Liver (tissue), 3 donors: ENCODE data around the gene ADGRF1.

Source experiments
- EGR1 ChIP-seq, 2 donors: IDR thresholded peaks; 2 replicates each; pipeline ENCODE4 v1.6.1; 2016 to 2018; ENCODE audit warnings: antibody characterized with exemption in 2 of 2, low read depth in 2 of 2
- GABPA ChIP-seq, 2 donors: IDR thresholded peaks in 1 of 2; conservative IDR thresholded peaks in 1 of 2; 2 replicates each; pipeline ENCODE4 v1.6.1; 2016; ENCODE audit warnings: antibody characterized with exemption in 2 of 2, mild to moderate bottlenecking in 1 of 2, moderate library complexity in 1 of 2
- HNF4G ChIP-seq: IDR thresholded peaks from 2 replicates; pipeline ENCODE4 v1.6.1; 2016; ENCODE audit warnings: antibody characterized with exemption
- JUND ChIP-seq, 2 donors: IDR thresholded peaks; 2 replicates each; pipeline ENCODE4 v1.6.1; 2016; ENCODE audit warnings: antibody characterized with exemption in 2 of 2
- MAX ChIP-seq: IDR thresholded peaks from 2 replicates; pipeline ENCODE4 v1.6.1; 2016; ENCODE audit warnings: antibody characterized with exemption
- RAD21 ChIP-seq, 2 donors: IDR thresholded peaks; 2 replicates each; pipeline ENCODE4 v1.6.1; 2016; ENCODE audit warnings: antibody characterized with exemption in 2 of 2, mild to moderate bottlenecking in 2 of 2
- RXRA ChIP-seq, 2 donors: IDR thresholded peaks; 2 replicates each; pipeline ENCODE4 v1.6.1; 2017 to 2018; ENCODE audit warnings: antibody characterized with exemption in 2 of 2, mild to moderate bottlenecking in 1 of 2
- SP1 ChIP-seq: IDR thresholded peaks from 2 replicates; pipeline ENCODE4 v1.6.1; 2018; ENCODE audit warnings: antibody characterized with exemption, mild to moderate bottlenecking
- TAF1 ChIP-seq: conservative IDR thresholded peaks from 2 replicates; pipeline ENCODE4 v1.6.1; 2016; ENCODE audit warnings: antibody characterized with exemption, mild to moderate bottlenecking
- YY1 ChIP-seq: IDR thresholded peaks from 2 replicates; pipeline ENCODE4 v1.6.1; 2016; ENCODE audit warnings: antibody characterized with exemption, mild to moderate bottlenecking
- TF ChIP-seq, protein P1 (sequence below): fragments of 150-350 bp; IDR thresholded peaks from 2 replicates; pipeline ENCODE4 v1.5.1; 2017; ENCODE audit warnings: improper control_type of control experiment, low read depth, low read length; ENCODE audit not compliant: missing input control
- TF ChIP-seq, protein P2 (sequence below): IDR thresholded peaks from 2 replicates; pipeline ENCODE4 v1.6.1; 2016; ENCODE audit warnings: antibody characterized with exemption, mild to moderate bottlenecking
- TF ChIP-seq, protein P3 (sequence below): IDR thresholded peaks from 2 replicates; pipeline ENCODE4 v1.6.1; 2016; ENCODE audit warnings: antibody characterized with exemption
- TF ChIP-seq, protein P4 (sequence below): IDR thresholded peaks from 2 replicates; pipeline ENCODE4 v1.6.1; 2016; ENCODE audit warnings: antibody characterized with exemption
- donor health status: healthy.
- donor health status: healthy.

- no peak for TF ChIP-seq GABPA (IDR thresholded peaks at IDR 0.05 in 1 of 2, conservative IDR thresholded peaks at IDR 0.05 in 1 of 2)
- TF ChIP-seq MAX, result no peak
- TF ChIP-seq, protein P1, sequence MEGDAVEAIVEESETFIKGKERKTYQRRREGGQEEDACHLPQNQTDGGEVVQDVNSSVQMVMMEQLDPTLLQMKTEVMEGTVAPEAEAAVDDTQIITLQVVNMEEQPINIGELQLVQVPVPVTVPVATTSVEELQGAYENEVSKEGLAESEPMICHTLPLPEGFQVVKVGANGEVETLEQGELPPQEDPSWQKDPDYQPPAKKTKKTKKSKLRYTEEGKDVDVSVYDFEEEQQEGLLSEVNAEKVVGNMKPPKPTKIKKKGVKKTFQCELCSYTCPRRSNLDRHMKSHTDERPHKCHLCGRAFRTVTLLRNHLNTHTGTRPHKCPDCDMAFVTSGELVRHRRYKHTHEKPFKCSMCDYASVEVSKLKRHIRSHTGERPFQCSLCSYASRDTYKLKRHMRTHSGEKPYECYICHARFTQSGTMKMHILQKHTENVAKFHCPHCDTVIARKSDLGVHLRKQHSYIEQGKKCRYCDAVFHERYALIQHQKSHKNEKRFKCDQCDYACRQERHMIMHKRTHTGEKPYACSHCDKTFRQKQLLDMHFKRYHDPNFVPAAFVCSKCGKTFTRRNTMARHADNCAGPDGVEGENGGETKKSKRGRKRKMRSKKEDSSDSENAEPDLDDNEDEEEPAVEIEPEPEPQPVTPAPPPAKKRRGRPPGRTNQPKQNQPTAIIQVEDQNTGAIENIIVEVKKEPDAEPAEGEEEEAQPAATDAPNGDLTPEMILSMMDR, result no peak
- TF ChIP-seq EGR1 (IDR thresholded peaks at IDR 0.05; ENCODE audit: low read depth in 2 of 2), result no peak
- TF ChIP-seq, protein P2, sequence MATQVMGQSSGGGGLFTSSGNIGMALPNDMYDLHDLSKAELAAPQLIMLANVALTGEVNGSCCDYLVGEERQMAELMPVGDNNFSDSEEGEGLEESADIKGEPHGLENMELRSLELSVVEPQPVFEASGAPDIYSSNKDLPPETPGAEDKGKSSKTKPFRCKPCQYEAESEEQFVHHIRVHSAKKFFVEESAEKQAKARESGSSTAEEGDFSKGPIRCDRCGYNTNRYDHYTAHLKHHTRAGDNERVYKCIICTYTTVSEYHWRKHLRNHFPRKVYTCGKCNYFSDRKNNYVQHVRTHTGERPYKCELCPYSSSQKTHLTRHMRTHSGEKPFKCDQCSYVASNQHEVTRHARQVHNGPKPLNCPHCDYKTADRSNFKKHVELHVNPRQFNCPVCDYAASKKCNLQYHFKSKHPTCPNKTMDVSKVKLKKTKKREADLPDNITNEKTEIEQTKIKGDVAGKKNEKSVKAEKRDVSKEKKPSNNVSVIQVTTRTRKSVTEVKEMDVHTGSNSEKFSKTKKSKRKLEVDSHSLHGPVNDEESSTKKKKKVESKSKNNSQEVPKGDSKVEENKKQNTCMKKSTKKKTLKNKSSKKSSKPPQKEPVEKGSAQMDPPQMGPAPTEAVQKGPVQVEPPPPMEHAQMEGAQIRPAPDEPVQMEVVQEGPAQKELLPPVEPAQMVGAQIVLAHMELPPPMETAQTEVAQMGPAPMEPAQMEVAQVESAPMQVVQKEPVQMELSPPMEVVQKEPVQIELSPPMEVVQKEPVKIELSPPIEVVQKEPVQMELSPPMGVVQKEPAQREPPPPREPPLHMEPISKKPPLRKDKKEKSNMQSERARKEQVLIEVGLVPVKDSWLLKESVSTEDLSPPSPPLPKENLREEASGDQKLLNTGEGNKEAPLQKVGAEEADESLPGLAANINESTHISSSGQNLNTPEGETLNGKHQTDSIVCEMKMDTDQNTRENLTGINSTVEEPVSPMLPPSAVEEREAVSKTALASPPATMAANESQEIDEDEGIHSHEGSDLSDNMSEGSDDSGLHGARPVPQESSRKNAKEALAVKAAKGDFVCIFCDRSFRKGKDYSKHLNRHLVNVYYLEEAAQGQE, result no peak
- TF ChIP-seq, protein P3, sequence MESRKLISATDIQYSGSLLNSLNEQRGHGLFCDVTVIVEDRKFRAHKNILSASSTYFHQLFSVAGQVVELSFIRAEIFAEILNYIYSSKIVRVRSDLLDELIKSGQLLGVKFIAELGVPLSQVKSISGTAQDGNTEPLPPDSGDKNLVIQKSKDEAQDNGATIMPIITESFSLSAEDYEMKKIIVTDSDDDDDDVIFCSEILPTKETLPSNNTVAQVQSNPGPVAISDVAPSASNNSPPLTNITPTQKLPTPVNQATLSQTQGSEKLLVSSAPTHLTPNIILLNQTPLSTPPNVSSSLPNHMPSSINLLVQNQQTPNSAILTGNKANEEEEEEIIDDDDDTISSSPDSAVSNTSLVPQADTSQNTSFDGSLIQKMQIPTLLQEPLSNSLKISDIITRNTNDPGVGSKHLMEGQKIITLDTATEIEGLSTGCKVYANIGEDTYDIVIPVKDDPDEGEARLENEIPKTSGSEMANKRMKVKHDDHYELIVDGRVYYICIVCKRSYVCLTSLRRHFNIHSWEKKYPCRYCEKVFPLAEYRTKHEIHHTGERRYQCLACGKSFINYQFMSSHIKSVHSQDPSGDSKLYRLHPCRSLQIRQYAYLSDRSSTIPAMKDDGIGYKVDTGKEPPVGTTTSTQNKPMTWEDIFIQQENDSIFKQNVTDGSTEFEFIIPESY, result no peak
- TF ChIP-seq YY1, result no peak
- no peak for TF ChIP-seq JUND (IDR thresholded peaks at IDR 0.05)
- no peak for TF ChIP-seq SP1
- TF ChIP-seq RAD21 (IDR thresholded peaks at IDR 0.05), result no peak
- TF ChIP-seq TAF1, result no peak
- no peak for TF ChIP-seq RXRA (IDR thresholded peaks at IDR 0.05)
- no peak for TF ChIP-seq HNF4G
- TF ChIP-seq, protein P4, sequence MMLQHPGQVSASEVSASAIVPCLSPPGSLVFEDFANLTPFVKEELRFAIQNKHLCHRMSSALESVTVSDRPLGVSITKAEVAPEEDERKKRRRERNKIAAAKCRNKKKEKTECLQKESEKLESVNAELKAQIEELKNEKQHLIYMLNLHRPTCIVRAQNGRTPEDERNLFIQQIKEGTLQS, result no peak
These were observed 25.9 kb downstream of the ADGRF1 start for GRCh38 chr6:47016261-47016660.
